ENCODE measurements around the gene PARK7.
A peak's percentile ranks its signal among the peaks of the same experiment; 100 is the strongest.
"Not testable (repeated sequence)": the region's sequence is repeated elsewhere in the genome, so short reads cannot be mapped to it uniquely, and the experiment has no call there.

PARK7 gene

GRCh38 chr1:7942214-7942921 is 19.1 kb upstream of the PARK7 start:
- FAIRE-seq (no peak), DNase-seq (ENCODE audit: extremely low spot score, insufficient read length, low read depth) (no peak)

GRCh38 chr1:7943251-7943650 is 18.3 kb upstream of the PARK7 start:
- DNase-seq (ENCODE audit: extremely low spot score, insufficient read length, low read depth): no peak
- FAIRE-seq: no peak

- no peak for FAIRE-seq
- DNase-seq (ENCODE audit: extremely low spot score, insufficient read length, low read depth): no peak
Measured at GRCh38 chr1:7948960-7949359, 12.6 kb upstream of the PARK7 start.

- FAIRE-seq; DNase-seq (ENCODE audit: extremely low spot score, insufficient read length, low read depth): not testable (repeated sequence)
Measured at GRCh38 chr1:7952791-7953190, 8.7 kb upstream of the PARK7 start.

- FAIRE-seq (peak; percentile 99), DNase-seq (ENCODE audit: extremely low spot score, insufficient read length, low read depth) (peak; percentile 79)
Measured at GRCh38 chr1:7953850-7954609, 7.5 kb upstream of the PARK7 start.

- DNase-seq (ENCODE audit: extremely low spot score, insufficient read length, low read depth) (no peak), FAIRE-seq (no peak)
Measured at GRCh38 chr1:7954683-7955082, 6.8 kb upstream of the PARK7 start.

GRCh38 chr1:7956218-7957032 is 5.1 kb upstream of the PARK7 start:
- FAIRE-seq: no peak
- DNase-seq (ENCODE audit: extremely low spot score, insufficient read length, low read depth): no peak

- DNase-seq (ENCODE audit: extremely low spot score, insufficient read length, low read depth): no peak
- FAIRE-seq: no peak
Measured at GRCh38 chr1:7960165-7960564, 1.3 kb upstream of the PARK7 start.

- FAIRE-seq: no peak
- DNase-seq (ENCODE audit: extremely low spot score, insufficient read length, low read depth): no peak
Measured at GRCh38 chr1:7960867-7961215, 670 bp upstream of the PARK7 start.

GRCh38 chr1:7962014-7962335 is 464 bp downstream of the PARK7 start:
- DNase-seq (ENCODE audit: extremely low spot score, insufficient read length, low read depth): no peak

GRCh38 chr1:7962636-7963377 is 1.3 kb downstream of the PARK7 start:
- FAIRE-seq (no peak), DNase-seq (ENCODE audit: extremely low spot score, insufficient read length, low read depth) (no peak)

More at GRCh38 chr1:7962014-7962335, 464 bp downstream of the PARK7 start:
- no peak for FAIRE-seq

GRCh38 chr1:7963378-7963730 is 1.8 kb downstream of the PARK7 start:
- FAIRE-seq; DNase-seq (ENCODE audit: extremely low spot score, insufficient read length, low read depth): not testable (repeated sequence)

- not testable (repeated sequence) for FAIRE-seq; DNase-seq (ENCODE audit: extremely low spot score, insufficient read length, low read depth)
Measured at GRCh38 chr1:7963841-7964240, 2.3 kb downstream of the PARK7 start.

GRCh38 chr1:7964476-7964875 is 3.0 kb downstream of the PARK7 start:
- no peak for FAIRE-seq
- no peak for DNase-seq (ENCODE audit: extremely low spot score, insufficient read length, low read depth)

- FAIRE-seq (peak; percentile 9), DNase-seq (ENCODE audit: extremely low spot score, insufficient read length, low read depth) (no peak)
Measured at GRCh38 chr1:7967196-7967595, 5.7 kb downstream of the PARK7 start.

- FAIRE-seq: no peak
- no peak for DNase-seq (ENCODE audit: extremely low spot score, insufficient read length, low read depth)
Measured at GRCh38 chr1:7967651-7968050, 6.1 kb downstream of the PARK7 start.

- FAIRE-seq: no peak
- DNase-seq (ENCODE audit: extremely low spot score, insufficient read length, low read depth): no peak
Measured at GRCh38 chr1:7970246-7970645, 8.7 kb downstream of the PARK7 start.

GRCh38 chr1:7971024-7971423 is 9.5 kb downstream of the PARK7 start:
- DNase-seq (ENCODE audit: extremely low spot score, insufficient read length, low read depth) (no peak), FAIRE-seq (no peak)

GRCh38 chr1:7972285-7972684 is 10.8 kb downstream of the PARK7 start:
- FAIRE-seq (no peak), DNase-seq (ENCODE audit: extremely low spot score, insufficient read length, low read depth) (no peak)

- DNase-seq (ENCODE audit: extremely low spot score, insufficient read length, low read depth): no peak
- no peak for FAIRE-seq
Measured at GRCh38 chr1:7973086-7973485, 11.6 kb downstream of the PARK7 start.
